ENCODE results near the gene IQGAP1. TPM values are rescaled to one million over a fixed set of nuclear protein-coding genes. Genes with fewer than 3 reads are reported as not detected.
"Not testable (repeated sequence)": the region's sequence is repeated elsewhere in the genome, so short reads cannot be mapped to it uniquely, and the experiment has no call there.

IQGAP1 gene
- total RNA-seq, 1 donor from 2014 or later = 178 TPM

- no peak for TF ChIP-seq CTCF (IDR thresholded peaks at IDR 0.05)
- Mint-ChIP-seq H3K27ac (ENCODE audit: unreplicated experiment) (no peak overlapping the region), H3K4me3 (ENCODE audit: unreplicated experiment) (no peak overlapping the region), H3K27me3 (ENCODE audit: unreplicated experiment) (no peaks in the 10 kb centered on the region), H3K9me3 (ENCODE audit: unreplicated experiment) (no peaks in the 10 kb centered on the region), H3K4me1 (ENCODE audit: unreplicated experiment) (peaks cover 81% of the 10 kb centered on the region), H3K36me3 (ENCODE audit: unreplicated experiment) (peaks cover 6% of the 10 kb centered on the region)
- DNase-seq (ENCODE audit: extremely low spot score, unreplicated experiment) = no peak
Observed at GRCh38 chr15:90408657-90409056, 20.6 kb downstream of the IQGAP1 start.

- H3K9me3 Mint-ChIP-seq (ENCODE audit: unreplicated experiment); H3K27me3 Mint-ChIP-seq (ENCODE audit: unreplicated experiment); DNase-seq (ENCODE audit: extremely low spot score, unreplicated experiment); H3K36me3 Mint-ChIP-seq (ENCODE audit: unreplicated experiment); H3K4me3 Mint-ChIP-seq (ENCODE audit: unreplicated experiment): not testable (repeated sequence)
- Mint-ChIP-seq H3K27ac (ENCODE audit: unreplicated experiment) (peak overlapping the region; percentile 53), H3K4me1 (ENCODE audit: unreplicated experiment) (peaks cover 79% of the 10 kb centered on the region)
Observed at GRCh38 chr15:90409587-90409986, 21.5 kb downstream of the IQGAP1 start.

DNA sequence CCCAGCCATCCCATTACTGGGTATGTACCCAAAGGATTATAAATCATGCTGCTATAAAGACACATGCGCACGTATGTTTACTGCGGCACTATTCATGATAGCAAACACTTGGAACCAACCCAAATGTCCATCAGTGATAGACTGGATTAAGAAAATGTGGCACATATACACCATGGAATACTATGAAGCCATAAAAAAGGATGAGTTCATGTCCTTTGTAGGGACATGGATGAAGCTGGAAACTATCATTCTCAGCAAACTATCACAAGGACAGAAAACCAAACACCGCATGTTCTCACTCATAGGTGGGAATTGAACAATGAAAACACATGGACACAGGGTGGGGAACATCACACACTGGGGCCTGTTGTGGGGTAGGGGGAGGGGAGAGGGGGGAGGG, 22.3 kb downstream of the IQGAP1 start:
- DNase-seq (ENCODE audit: extremely low spot score, unreplicated experiment); H3K27ac Mint-ChIP-seq (ENCODE audit: unreplicated experiment); H3K9me3 Mint-ChIP-seq (ENCODE audit: unreplicated experiment); H3K27me3 Mint-ChIP-seq (ENCODE audit: unreplicated experiment); H3K36me3 Mint-ChIP-seq (ENCODE audit: unreplicated experiment); H3K4me3 Mint-ChIP-seq (ENCODE audit: unreplicated experiment): not testable (repeated sequence)
- peaks cover 80% of the 10 kb centered on the region for H3K4me1 Mint-ChIP-seq (ENCODE audit: unreplicated experiment)

GRCh38 chr15:90411176-90411575, 23.1 kb downstream of the IQGAP1 start:
- H3K27me3 Mint-ChIP-seq (ENCODE audit: unreplicated experiment) = no peaks in the 10 kb centered on the region
- no peak for TF ChIP-seq CTCF (IDR thresholded peaks at IDR 0.05)
- H3K4me3 Mint-ChIP-seq (ENCODE audit: unreplicated experiment) = no peak overlapping the region
- no peak for DNase-seq (ENCODE audit: extremely low spot score, unreplicated experiment)
- H3K9me3 Mint-ChIP-seq (ENCODE audit: unreplicated experiment) = no peaks in the 10 kb centered on the region
- H3K27ac Mint-ChIP-seq (ENCODE audit: unreplicated experiment) = peak overlapping the region; percentile 42
- peaks cover 76% of the 10 kb centered on the region for H3K4me1 Mint-ChIP-seq (ENCODE audit: unreplicated experiment)
- peaks cover 6% of the 10 kb centered on the region for H3K36me3 Mint-ChIP-seq (ENCODE audit: unreplicated experiment)

GRCh38 chr15:90412356-90413194, 24.5 kb downstream of the IQGAP1 start:
- DNase-seq (ENCODE audit: extremely low spot score, unreplicated experiment) = no peak
- H3K9me3 Mint-ChIP-seq (ENCODE audit: unreplicated experiment) = no peaks in the 10 kb centered on the region
- peak overlapping the region; percentile 36 for H3K4me3 Mint-ChIP-seq (ENCODE audit: unreplicated experiment)
- no peaks in the 10 kb centered on the region for H3K27me3 Mint-ChIP-seq (ENCODE audit: unreplicated experiment)
- no peak for TF ChIP-seq CTCF (IDR thresholded peaks at IDR 0.05)
- H3K4me1 Mint-ChIP-seq (ENCODE audit: unreplicated experiment) = peaks cover 64% of the 10 kb centered on the region
- H3K27ac Mint-ChIP-seq (ENCODE audit: unreplicated experiment) = peak overlapping the region; percentile 96
- H3K36me3 Mint-ChIP-seq (ENCODE audit: unreplicated experiment) = peaks cover 8% of the 10 kb centered on the region
